GM10847 (cell line): ENCODE results near the gene EME1.

Experiments
- POLR2A ChIP-seq: IDR thresholded peaks from 2 replicates; pipeline ENCODE4 v1.6.1; 2011; ENCODE audit not compliant: insufficient read length; ENCODE audit errors: extremely low read depth

EME1 gene, protein sequence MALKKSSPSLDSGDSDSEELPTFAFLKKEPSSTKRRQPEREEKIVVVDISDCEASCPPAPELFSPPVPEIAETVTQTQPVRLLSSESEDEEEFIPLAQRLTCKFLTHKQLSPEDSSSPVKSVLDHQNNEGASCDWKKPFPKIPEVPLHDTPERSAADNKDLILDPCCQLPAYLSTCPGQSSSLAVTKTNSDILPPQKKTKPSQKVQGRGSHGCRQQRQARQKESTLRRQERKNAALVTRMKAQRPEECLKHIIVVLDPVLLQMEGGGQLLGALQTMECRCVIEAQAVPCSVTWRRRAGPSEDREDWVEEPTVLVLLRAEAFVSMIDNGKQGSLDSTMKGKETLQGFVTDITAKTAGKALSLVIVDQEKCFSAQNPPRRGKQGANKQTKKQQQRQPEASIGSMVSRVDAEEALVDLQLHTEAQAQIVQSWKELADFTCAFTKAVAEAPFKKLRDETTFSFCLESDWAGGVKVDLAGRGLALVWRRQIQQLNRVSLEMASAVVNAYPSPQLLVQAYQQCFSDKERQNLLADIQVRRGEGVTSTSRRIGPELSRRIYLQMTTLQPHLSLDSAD

GRCh38 chr17:50372758-50373556, at the start of gene EME1, which contains the start of gene MRPL27:
Gene EME1, plus strand, starts transcription at chr17:50373229. Its CDS starts 1,980 bp downstream, at chr17:50375209.
Gene MRPL27, minus strand, starts transcription at chr17:50373184. Its CDS starts 14 bp downstream, at chr17:50373170.
- peak; percentile 90 for TF ChIP-seq POLR2A

GRCh38 chr17:50325906-50326305, 47.1 kb upstream of the EME1 start:
- no peak for TF ChIP-seq POLR2A

DNA sequence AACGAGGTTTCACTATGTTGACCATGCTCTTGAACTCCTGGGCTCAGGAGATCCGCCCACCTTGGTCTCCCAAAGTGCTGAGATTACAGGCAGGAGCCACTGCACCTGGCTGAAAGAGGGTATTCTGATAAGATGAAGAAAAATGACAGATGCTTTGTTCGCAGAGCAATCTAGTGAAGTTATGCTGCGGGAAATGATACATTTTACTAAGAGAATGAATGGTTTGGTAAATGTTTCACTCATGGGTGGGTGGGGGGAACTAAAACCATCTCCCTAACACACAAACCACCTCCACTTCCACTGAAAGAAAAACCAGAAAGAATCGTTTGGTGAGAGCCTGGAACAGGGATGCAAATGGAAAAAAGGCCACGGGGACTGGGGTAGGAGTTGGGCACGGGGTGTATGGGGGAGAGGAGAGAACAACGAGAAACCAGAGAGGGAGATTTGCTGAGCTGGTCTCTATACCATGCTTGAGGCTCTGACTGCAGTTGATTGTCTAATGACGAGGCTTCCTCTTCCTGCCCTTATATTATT, 46.1 kb upstream of the EME1 start:
- TF ChIP-seq POLR2A: no peak

GRCh38 chr17:50328363-50329325, 44.4 kb upstream of the EME1 start:
- no peak for TF ChIP-seq POLR2A

GRCh38 chr17:50329716-50330115, 43.3 kb upstream of the EME1 start:
- TF ChIP-seq POLR2A: no peak

DNA sequence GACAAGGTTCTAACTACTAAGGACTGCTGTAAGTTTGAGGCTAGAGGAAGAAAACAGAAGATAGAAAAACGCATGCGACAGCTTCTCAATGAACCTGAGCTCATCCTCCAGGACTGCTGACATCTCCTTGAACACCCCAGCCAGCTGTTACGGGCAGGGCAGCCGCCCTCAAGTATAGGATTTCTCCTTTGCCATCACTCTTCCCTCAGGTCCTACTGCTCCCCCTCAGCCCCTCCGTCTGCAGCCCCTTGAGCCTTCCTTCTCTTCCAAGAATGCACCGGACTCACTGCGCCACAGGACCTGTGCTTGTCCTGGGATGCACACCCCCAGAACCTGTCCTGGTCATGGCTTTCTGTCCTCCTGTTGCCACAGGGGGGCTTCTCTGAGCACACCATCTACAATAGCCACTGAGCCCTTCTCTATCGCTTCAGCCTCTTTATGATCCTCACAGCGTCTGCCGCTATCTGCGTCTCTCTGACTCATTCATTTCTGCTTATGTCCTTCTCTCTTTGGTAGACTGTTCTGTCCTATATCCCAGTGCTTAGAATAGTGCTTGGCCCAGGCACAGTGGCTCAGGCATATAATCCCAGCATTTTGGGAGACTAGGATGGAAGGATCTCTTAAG, 42.8 kb upstream of the EME1 start:
- TF ChIP-seq POLR2A: no peak

- no peak for TF ChIP-seq POLR2A
These were observed 41.8 kb upstream of the EME1 start for GRCh38 chr17:50331085-50331791.

DNA sequence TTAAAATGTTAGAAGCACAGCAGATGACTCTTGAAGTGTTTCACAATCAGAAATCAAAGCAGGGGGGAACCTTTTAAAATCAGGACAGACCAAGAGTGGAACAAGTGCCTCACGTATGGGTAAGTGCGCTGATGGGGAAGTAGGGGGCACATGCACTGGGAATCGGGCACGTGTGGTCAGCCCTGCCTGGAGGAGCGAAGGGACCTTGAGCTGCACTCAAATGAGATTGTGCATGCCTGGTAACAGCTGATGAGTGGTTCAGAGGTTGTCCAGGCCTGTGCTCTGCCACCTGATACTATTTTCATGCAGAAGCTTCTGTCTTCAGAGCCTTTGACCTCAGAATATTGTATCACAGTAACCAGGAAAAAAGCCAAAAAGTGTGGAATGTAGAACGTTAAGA, 40.8 kb upstream of the EME1 start:
- no peak for TF ChIP-seq POLR2A

DNA sequence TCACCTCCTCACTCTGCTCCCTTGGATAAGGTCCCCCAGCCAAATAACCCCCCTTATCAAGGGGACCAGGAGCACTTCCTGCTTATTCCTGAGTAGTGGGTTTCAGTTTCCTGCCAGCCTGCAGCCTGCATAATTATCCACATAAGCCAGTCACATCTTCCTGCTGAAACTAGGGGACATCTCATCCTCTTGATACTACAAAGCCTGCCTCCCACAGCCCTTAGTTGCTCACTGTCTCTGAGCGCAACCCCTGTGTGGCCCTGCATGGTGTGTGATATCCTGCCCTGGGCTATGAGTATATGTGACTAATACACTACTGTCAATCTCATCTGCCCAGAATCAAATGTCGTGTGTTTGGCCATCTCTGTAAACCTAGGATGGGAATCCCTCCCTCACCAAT, 35.1 kb upstream of the EME1 start:
- no peak for TF ChIP-seq POLR2A

GRCh38 chr17:50338645-50339044, 34.4 kb upstream of the EME1 start:
- no peak for TF ChIP-seq POLR2A

DNA sequence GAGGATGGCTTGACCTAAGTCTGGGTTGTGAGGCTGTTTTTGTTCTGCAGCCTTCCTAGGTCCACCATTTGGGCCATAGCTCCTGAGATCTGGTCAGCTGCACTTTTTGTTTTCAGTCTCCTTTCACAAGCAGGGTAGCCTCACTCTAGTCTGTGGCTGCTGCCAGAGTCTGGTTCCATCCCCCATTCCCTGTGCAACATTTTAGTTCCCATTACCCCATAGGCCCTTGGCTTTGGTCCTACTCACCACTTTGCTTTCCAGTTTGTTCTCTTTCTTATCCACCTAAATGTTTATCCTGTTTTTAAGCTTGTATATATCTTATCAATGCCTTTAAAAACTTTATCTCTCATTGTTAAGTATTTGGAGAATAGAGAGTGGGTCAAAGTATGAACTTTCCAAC, 33.6 kb upstream of the EME1 start:
- no peak for TF ChIP-seq POLR2A

GRCh38 chr17:50344731-50345365, 28.2 kb upstream of the EME1 start:
- TF ChIP-seq POLR2A: no peak
